CD4-positive, alpha-beta T cell treated with Interleukin-4 for 4 hours (primary cell): ENCODE data around the gene GAL3ST1.
A peak's percentile ranks its signal among the peaks of the same experiment; 100 is the strongest.
"Not testable (repeated sequence)": the region's sequence is repeated elsewhere in the genome, so short reads cannot be mapped to it uniquely, and the experiment has no call there.

ENCODE experiments used
- DNase-seq: peaks from one replicate; pipeline ENCODE4 v3.0.0-alpha.2; 2020

Gene GAL3ST1, protein sequence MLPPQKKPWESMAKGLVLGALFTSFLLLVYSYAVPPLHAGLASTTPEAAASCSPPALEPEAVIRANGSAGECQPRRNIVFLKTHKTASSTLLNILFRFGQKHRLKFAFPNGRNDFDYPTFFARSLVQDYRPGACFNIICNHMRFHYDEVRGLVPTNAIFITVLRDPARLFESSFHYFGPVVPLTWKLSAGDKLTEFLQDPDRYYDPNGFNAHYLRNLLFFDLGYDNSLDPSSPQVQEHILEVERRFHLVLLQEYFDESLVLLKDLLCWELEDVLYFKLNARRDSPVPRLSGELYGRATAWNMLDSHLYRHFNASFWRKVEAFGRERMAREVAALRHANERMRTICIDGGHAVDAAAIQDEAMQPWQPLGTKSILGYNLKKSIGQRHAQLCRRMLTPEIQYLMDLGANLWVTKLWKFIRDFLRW

GRCh38 chr22:30574095-30574981, at the start of gene GAL3ST1:
Gene GAL3ST1, minus strand, starts transcription at chr22:30574665. Its CDS starts 17,273 bp downstream, at chr22:30557392.
- DNase-seq, result no peak

GRCh38 chr22:30619909-30620308, 45.4 kb upstream of the GAL3ST1 start:
- not testable (repeated sequence) for DNase-seq

DNA sequence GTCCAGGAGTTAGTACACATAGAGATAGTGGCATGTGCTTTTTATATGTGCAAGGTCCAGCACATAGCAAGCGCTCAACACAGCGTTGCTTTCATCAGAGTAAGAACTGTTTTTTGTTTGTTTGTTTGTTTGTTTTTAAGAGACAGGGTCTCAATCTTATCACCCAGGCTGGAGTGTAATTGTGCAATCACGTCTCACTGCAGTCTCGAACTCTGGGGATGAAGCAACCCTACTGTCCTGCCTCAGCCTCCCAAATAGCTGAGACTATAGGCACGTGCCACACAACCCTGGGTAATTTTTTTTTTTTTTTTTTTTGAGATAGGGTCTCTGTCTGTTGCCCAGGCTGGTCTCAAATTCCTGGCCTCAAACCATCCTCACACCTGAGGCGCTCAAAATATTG, 43.4 kb upstream of the GAL3ST1 start:
- no peak for DNase-seq

GRCh38 chr22:30615543-30615954, 41.1 kb upstream of the GAL3ST1 start:
- DNase-seq, result no peak

DNA sequence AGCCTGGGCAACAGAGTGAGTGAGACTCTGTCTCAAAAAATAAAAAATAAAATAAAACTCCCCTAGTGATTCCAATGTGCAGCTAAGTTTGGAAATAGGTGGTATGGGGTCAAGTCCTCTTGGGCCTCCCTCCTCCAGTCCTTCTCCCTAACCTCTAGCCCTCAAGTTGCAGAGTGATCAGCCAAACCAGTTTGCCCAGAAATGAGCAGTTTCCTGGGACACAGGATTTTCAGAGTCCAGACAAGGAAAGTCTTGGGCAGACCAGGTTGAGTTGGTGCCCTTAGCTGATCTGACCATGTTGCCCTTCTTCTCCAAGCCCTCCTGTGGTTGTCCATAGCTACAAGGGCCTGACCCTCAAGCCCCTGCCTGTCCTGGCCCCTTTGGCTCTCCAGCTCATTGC, 40.4 kb upstream of the GAL3ST1 start:
- DNase-seq, result no peak

GRCh38 chr22:30614268-30614667, 39.8 kb upstream of the GAL3ST1 start:
- DNase-seq, result no peak

DNA sequence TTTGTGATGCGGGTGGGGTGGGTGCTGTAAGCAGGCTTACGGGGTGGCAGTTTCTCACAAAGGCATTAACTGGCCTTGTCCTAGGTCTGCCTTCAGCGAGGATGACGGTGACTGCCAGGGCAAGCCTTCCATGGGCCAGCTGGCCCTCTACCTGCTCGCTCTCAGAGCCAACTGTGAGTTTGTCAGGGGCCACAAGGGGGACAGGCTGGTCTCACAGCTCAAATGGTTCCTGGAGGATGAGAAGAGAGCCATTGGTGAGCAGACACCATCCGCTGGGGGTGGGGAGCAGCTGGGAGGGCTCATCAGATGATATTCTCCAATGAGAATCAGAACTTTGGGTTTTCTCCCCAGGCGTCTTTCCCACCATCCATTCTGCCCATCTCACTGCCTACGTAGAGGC, 38.3 kb upstream of the GAL3ST1 start:
- no peak for DNase-seq

DNA sequence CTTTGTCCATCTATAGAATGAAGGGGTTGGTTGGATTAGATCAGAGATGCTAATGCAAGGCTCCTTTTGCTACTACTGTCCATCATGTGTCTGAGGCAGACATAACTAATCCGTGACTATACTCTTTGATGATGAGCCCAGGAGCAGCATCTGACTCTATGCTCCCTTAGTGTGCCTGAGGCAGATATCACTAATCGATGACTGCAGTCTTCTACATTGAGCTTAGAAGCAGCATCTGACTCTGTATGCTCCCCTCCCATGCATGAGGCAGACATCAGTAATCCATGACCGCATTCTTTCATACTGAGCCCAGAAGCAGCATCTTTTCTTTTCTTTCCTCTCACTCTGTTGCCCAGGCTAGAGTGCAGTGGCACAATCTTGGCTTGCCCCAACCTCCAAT, 36.7 kb upstream of the GAL3ST1 start:
- DNase-seq, result no peak

DNA sequence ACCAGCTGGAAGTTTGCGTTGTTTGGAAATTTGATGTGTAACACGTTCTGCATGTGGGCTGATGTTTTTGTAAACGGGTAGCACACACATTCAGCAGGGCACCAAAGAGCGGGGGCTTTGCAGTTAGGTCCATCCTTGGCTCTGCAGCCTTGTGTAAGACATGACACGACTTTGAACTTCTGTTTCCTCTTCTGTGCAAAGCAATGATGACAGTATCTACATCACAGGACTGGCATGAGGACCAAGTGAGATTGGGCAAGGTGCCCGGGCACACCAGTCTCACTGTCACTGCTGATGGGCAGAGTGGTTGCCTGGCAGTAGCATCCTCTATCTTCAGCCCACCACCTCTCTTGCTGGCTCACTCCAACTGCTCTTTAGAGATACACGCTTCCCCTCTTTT, 35.8 kb upstream of the GAL3ST1 start:
- DNase-seq, result no peak

DNA sequence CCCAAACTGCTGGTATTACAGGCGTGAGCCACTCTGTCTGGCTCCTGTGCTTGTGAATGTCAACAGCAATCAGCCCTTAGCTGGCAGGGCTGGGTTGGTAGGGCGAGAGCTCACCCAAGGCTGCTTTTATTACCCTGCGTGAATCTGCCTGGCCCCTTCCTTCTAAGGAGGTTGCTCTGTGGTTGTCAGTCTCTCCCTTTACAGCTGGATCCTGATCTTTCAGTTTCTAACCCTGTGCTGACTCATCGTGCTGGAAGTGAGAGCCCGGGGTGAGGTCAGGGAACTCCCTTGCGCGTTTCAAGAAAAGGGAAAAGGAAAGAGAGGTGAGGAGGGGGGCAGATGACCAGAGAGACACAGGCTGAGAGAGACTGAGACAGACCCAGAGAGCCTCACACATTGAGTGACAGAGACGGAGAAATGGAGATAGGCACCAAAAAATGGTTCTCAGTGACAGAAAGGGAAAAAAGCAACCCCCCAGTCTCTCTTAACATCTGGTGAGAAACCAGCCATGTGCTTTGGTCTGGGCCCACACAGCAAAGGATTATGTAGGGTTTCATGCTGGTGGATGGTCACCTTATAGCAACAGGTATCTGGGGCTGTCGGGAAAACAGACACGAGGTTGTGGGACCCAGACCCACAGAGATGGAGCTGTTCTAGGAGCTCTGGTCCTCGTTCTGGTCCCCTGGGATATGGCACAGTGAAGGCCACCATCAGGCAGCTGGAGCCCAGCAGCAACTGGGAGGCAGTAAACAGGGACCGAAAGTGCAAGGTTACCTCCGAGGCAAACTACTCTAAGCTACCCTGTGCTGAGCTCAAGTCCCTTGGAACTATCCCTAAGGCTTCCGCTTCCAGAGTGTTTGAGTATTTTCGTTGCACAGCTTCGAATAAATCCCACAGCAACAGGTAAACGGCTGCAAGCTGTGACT, 35.1 kb upstream of the GAL3ST1 start:
- DNase-seq, result peak; percentile 16

- DNase-seq, result no peak
Observed at GRCh38 chr22:30607939-30608338, 33.5 kb upstream of the GAL3ST1 start.

DNA sequence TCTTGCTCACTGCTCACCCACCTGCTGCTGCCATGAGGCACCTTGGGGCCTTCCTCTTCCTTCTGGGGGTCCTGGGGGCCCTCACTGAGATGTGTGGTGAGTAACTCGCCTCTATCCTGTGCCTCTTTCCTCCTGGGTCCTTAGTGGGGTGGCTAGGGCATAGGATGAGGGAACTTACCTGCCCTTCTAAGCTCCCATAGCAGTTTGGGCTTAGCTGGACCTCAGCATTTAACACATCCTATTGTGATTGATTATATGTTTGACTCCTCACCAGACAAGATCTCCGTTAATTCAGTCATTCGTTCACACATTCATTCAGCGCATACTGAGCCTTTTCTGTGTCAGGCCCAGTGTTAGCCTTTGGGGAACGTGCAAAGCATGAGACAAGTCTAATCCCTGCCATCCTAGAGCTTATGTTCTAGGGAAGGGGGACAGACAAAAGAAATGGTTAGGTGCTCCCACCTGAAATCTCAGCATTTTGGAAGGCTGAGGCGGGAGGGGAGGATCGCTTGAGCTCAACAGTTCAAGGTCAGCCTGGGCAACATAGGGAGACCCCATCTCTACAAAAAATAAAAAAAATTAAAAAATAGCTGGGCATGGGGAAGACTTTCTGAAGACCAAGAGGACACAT, 33.0 kb upstream of the GAL3ST1 start:
- DNase-seq, result no peak

- DNase-seq, result peak; percentile 19
Observed at GRCh38 chr22:30606455-30607299, 32.2 kb upstream of the GAL3ST1 start, which contains the start of gene TCN2. Gene TCN2, plus strand, starts transcription at chr22:30607174. Its CDS starts 158 bp downstream, at chr22:30607332.

GRCh38 chr22:30605449-30606110, 31.1 kb upstream of the GAL3ST1 start:
- DNase-seq, result peak; percentile 38

GRCh38 chr22:30604723-30605122, 30.3 kb upstream of the GAL3ST1 start:
- DNase-seq, result no peak

DNA sequence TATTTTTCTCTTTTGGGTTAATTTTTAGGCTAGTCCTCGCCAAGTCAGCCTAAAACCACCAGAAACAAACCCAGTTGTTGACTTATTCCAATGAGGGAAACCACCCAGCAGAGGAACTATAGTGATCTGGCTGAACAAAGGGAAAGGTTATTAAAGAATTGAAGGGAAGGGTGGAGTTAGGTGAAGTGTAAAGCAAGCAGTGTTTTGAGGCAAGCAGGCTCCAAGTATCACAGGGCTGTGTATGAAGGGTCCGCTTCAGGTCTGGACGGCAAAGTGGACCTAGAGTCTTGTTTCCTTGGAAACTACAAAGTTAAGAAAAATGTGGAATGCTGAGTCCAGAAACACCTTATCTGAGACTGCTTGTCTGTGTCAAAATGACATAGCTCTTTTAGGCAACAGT, 29.3 kb upstream of the GAL3ST1 start:
- DNase-seq, result no peak

DNA sequence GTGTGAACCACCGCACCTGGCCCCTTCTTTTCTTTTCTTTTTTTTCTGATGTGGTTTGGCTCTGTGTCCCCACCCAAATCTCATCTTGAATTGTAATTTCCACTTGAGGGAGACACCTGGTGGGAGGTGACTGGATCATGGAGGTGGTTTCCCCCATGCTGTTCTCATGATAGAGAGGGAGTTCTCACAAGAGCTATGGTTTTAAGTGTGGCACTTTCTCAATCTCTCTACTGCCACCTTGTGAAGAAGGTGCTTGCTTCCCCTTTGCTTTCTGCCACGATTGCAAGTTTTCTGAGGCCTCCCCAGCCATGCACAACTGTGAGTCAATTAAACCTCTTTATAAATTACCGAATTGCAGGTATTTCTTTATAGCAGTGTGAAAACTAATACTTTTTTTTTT, 27.6 kb upstream of the GAL3ST1 start:
- peak; percentile 27 for DNase-seq

- no peak for DNase-seq
Observed at GRCh38 chr22:30601464-30601863, 27.0 kb upstream of the GAL3ST1 start.

- no peak for DNase-seq
Observed at GRCh38 chr22:30600921-30601320, 26.5 kb upstream of the GAL3ST1 start.

- DNase-seq, result no peak
Observed at GRCh38 chr22:30598986-30599385, 24.5 kb upstream of the GAL3ST1 start.

GRCh38 chr22:30596886-30597285, 22.4 kb upstream of the GAL3ST1 start:
- DNase-seq, result no peak
